ENCODE results near the gene GRHL1.

- TF ChIP-seq POLR2A (IDR thresholded peaks at IDR 0.05; ENCODE audit: low read depth, low read length) (no peak), NFE2L2 (IDR thresholded peaks at IDR 0.05; ENCODE audit: low read depth, low read length) (no peak), CTCF (conservative IDR thresholded peaks at IDR 0.05; ENCODE audit: low read depth, low read length) (no peak), USF2 (IDR thresholded peaks at IDR 0.05; ENCODE audit: low read depth, low read length) (no peak), CEBPB (IDR thresholded peaks at IDR 0.05; ENCODE audit: low read depth, low read length) (no peak), FOS (IDR thresholded peaks at IDR 0.05; ENCODE audit: low read depth, low read length) (no peak), RAD21 (IDR thresholded peaks at IDR 0.05; ENCODE audit: low read length) (no peak)
Observed at GRCh38 chr2:9954136-9954535, 2.6 kb downstream of the GRHL1 start.

Data from IMR-90 (cell line).